Right lobe of liver (tissue), 4 donors: ENCODE data around the gene DOCK1.

Experiments
- CTCF ChIP-seq, 4 donors: fragments of 200-600 bp in 3 of 4; fragments of 450-650 bp in 1 of 4; IDR thresholded peaks; one replicate each; pipeline versions ENCODE4 v1.5.1 to v1.8.0; 2016 to 2022; ENCODE audit warnings: antibody characterized with exemption in 4 of 4, mild to moderate bottlenecking in 2 of 4
- POLR2A ChIP-seq: fragments of 450-650 bp; IDR thresholded peaks from one replicate; pipeline ENCODE4 v1.6.1; 2017; ENCODE audit warnings: antibody characterized with exemption, mild to moderate bottlenecking
- donor health status: DM: no; HTN: no; CAD: no.
- donor health status: DM: no; HTN: no; CAD: no.
- donor health status: DM: no; HTN: yes; CAD: no.

DNA sequence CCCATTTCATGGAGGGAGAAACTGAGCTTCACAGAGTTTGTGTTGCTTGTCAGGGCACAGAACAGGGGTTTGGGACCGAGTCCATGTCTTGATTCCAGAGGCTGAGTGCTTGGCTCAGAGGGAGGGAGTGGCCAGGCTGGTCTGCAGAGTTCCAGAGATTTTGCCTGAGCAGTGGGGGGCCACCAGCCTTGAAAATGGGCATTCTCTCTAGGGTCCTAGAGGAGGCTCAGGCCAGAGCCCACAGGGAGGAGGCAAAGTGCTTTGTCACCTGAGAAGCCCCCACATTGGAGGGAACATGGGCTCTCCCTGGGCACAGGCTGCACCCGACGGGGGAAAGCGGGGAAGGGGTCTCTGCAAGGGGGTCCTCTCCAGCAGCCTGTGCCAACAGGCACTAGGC lies 51.5 kb downstream of the DOCK1 start:
- TF ChIP-seq CTCF (IDR thresholded peaks at IDR 0.05), result no peak
- no peak for TF ChIP-seq POLR2A
